NCI-H82 treated with DMSO at 0.1 percent for 48 hours (cell line): ENCODE data around the gene NCEH1.
A peak's percentile ranks its signal among the peaks of the same experiment; 100 is the strongest.

Experiments
- DNase-seq: peaks from one replicate; lab custom pipeline; 2025; ENCODE audit not compliant: unreplicated experiment; lab: John Stamatoyannopoulos, UW

Gene NCEH1

GRCh38 chr3:172591125-172591605, 119.7 kb downstream of the NCEH1 start:
- no peak for DNase-seq

GRCh38 chr3:172586436-172586835, 124.4 kb downstream of the NCEH1 start:
- no peak for DNase-seq

DNA sequence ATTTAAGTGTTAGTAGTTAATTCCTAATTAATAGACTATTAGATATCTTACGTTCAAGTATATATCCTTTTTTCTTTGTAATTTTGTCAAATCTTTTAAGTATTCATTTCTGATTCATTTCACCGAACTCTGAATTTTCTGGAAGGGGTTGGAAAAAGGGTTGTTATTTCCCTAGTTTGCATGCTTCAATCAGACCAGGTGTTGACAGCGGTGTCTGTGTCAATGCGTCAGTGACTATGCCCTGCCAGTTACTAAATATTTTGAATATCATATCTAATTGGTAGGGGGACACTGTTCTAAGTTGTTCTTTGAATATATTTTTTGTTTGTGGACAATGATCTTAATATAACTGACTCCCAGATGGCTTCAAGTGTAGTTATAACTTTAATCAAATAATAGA, 124.9 kb downstream of the NCEH1 start:
- DNase-seq = no peak

DNA sequence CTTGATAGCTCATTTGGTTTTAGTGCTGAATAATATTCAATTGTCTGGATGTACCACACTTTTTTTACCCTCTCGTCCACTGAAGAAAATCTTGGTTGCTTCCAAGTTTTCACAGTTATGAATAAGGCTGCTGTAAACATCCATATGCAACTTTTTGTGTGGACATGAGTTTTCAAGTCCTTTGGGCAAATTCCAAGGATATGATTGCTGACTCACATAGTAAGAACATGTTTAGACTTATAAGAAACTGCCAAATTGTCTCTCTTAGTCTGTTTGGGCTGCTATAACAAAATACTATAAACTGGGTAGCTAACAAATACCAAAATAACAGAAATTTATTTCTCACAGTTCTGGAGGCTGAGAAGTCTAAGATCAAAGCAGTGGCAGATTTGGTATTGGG, 128.2 kb downstream of the NCEH1 start:
- DNase-seq = no peak

GRCh38 chr3:172581757-172582166, 129.1 kb downstream of the NCEH1 start:
- DNase-seq = peak; percentile 27

GRCh38 chr3:172580680-172581401, 130.0 kb downstream of the NCEH1 start:
- DNase-seq = no peak
